ENCODE measurements around the gene GPAT3. TPM values are rescaled to one million over a fixed set of nuclear protein-coding genes. Genes with fewer than 3 reads are reported as not detected.
"Not testable (repeated sequence)": the region's sequence is repeated elsewhere in the genome, so short reads cannot be mapped to it uniquely, and the experiment has no call there.

Gene GPAT3
- total RNA-seq, 1 donor from 2014 or later = 15.2 TPM

GRCh38 chr4:83548151-83548905, 12.4 kb downstream of the GPAT3 start:
- DNase-seq (ENCODE audit: low read depth) = peak; percentile 95

GRCh38 chr4:83552083-83552482, 16.2 kb downstream of the GPAT3 start:
- peak; percentile 67 for DNase-seq (ENCODE audit: low read depth)

- no peak for DNase-seq (ENCODE audit: low read depth)
Measured at GRCh38 chr4:83552924-83553323, 17.0 kb downstream of the GPAT3 start.

- DNase-seq (ENCODE audit: low read depth) = no peak
Measured at GRCh38 chr4:83556006-83556707, 20.2 kb downstream of the GPAT3 start.

- no peak for DNase-seq (ENCODE audit: low read depth)
Measured at GRCh38 chr4:83556816-83557215, 20.9 kb downstream of the GPAT3 start.

- DNase-seq (ENCODE audit: low read depth) = no peak
Measured at GRCh38 chr4:83558059-83558653, 22.2 kb downstream of the GPAT3 start.

GRCh38 chr4:83558680-83559079, 22.8 kb downstream of the GPAT3 start:
- DNase-seq (ENCODE audit: low read depth) = no peak

- no peak for DNase-seq (ENCODE audit: low read depth)
Measured at GRCh38 chr4:83560523-83560922, 24.6 kb downstream of the GPAT3 start.

GRCh38 chr4:83561381-83561780, 25.5 kb downstream of the GPAT3 start:
- peak; percentile 58 for DNase-seq (ENCODE audit: low read depth)

GRCh38 chr4:83563998-83564397, 28.1 kb downstream of the GPAT3 start:
- no peak for DNase-seq (ENCODE audit: low read depth)

GRCh38 chr4:83568062-83568461, 32.2 kb downstream of the GPAT3 start:
- no peak for DNase-seq (ENCODE audit: low read depth)

GRCh38 chr4:83569429-83569828, 33.5 kb downstream of the GPAT3 start:
- DNase-seq (ENCODE audit: low read depth) = no peak

GRCh38 chr4:83569987-83570386, 34.1 kb downstream of the GPAT3 start:
- DNase-seq (ENCODE audit: low read depth) = no peak

GRCh38 chr4:83572848-83573247, 36.9 kb downstream of the GPAT3 start:
- no peak for DNase-seq (ENCODE audit: low read depth)

- DNase-seq (ENCODE audit: low read depth) = no peak
Measured at GRCh38 chr4:83574247-83574646, 38.3 kb downstream of the GPAT3 start.

GRCh38 chr4:83576237-83576636, 40.3 kb downstream of the GPAT3 start:
- not testable (repeated sequence) for DNase-seq (ENCODE audit: low read depth)

GRCh38 chr4:83581411-83582288, 45.7 kb downstream of the GPAT3 start:
- DNase-seq (ENCODE audit: low read depth) = no peak

- peak; percentile 62 for DNase-seq (ENCODE audit: low read depth)
Measured at GRCh38 chr4:83582289-83582785, 46.4 kb downstream of the GPAT3 start.

- no peak for DNase-seq (ENCODE audit: low read depth)
Measured at GRCh38 chr4:83585982-83586508, 50.1 kb downstream of the GPAT3 start.

- DNase-seq (ENCODE audit: low read depth) = no peak
Measured at GRCh38 chr4:83589279-83589678, 53.4 kb downstream of the GPAT3 start.

- no peak for DNase-seq (ENCODE audit: low read depth)
Measured at GRCh38 chr4:83591056-83591455, 55.1 kb downstream of the GPAT3 start.

Data from myocyte (in vitro differentiated cells).